Fibroblast of skin of back (primary cell): Measurements from ENCODE around the gene CA11.
A peak's percentile ranks its signal among the peaks of the same experiment; 100 is the strongest.
"Not testable (repeated sequence)": the region's sequence is repeated elsewhere in the genome, so short reads cannot be mapped to it uniquely, and the experiment has no call there.

Source experiments
- DNase-seq: peaks from one replicate; pipeline ENCODE4 v3.0.0-alpha.2; 2013

Gene CA11

GRCh38 chr19:48641850-48642249, 4.1 kb downstream of the CA11 start:
- DNase-seq, result no peak

- no peak for DNase-seq
These were observed 6.3 kb downstream of the CA11 start for GRCh38 chr19:48639483-48640375.

- DNase-seq, result no peak
These were observed 7.1 kb downstream of the CA11 start for GRCh38 chr19:48638831-48639381.

GRCh38 chr19:48637948-48638830, 7.8 kb downstream of the CA11 start:
- peak; percentile 92 for DNase-seq

GRCh38 chr19:48637449-48637947, 8.5 kb downstream of the CA11 start:
- peak; percentile 99 for DNase-seq

GRCh38 chr19:48636859-48637448, 9.0 kb downstream of the CA11 start, which contains the start of gene DBP:
DBP (minus strand) TSS chr19:48637379; CDS start chr19:48636994, 385 bp downstream.
- DNase-seq, result no peak

GRCh38 chr19:48635966-48636858, 9.8 kb downstream of the CA11 start:
- no peak for DNase-seq

GRCh38 chr19:48635263-48635965, 10.6 kb downstream of the CA11 start:
- DNase-seq, result peak; percentile 31

GRCh38 chr19:48634424-48635262, 11.3 kb downstream of the CA11 start:
- DNase-seq, result peak; percentile 92

GRCh38 chr19:48634036-48634342, 12.0 kb downstream of the CA11 start:
- no peak for DNase-seq

GRCh38 chr19:48633148-48634035, 12.6 kb downstream of the CA11 start:
- no peak for DNase-seq

- DNase-seq, result no peak
These were observed 13.3 kb downstream of the CA11 start for GRCh38 chr19:48632692-48633147.

GRCh38 chr19:48632286-48632685, 13.7 kb downstream of the CA11 start:
- not testable (repeated sequence) for DNase-seq

GRCh38 chr19:48631225-48631624, 14.8 kb downstream of the CA11 start:
- DNase-seq, result no peak

GRCh38 chr19:48630296-48631063, 15.5 kb downstream of the CA11 start:
- peak; percentile 45 for DNase-seq

- no peak for DNase-seq
These were observed 16.2 kb downstream of the CA11 start for GRCh38 chr19:48629599-48630295.

GRCh38 chr19:48629297-48629598, 16.7 kb downstream of the CA11 start:
- no peak for DNase-seq
